ENCODE measurements around the gene GALNT7. TPM values are rescaled to one million over a fixed set of nuclear protein-coding genes. Genes with fewer than 3 reads are reported as not detected.
"Not testable (repeated sequence)": the region's sequence is repeated elsewhere in the genome, so short reads cannot be mapped to it uniquely, and the experiment has no call there.

The GALNT7 gene
- total RNA-seq, 1 donor from 2014 or later, result 63.9 TPM

DNA sequence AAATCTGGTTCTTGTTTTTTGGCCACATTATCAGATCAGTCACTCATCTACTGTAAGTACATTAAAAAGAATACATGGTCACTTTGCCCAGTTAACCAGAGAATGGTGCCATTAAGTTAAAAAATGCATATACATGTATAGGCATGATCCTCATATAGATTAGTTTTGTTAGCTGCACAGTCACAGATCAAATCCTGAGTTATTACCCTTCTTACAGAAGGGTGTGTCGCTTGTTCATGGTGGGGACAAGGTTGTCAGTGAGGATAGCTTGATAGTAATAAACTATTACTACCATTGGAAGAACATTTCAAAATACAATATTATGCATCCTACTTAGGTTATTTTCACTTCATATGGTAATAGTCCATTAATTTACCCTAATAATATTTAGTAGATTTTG is 48.5 kb downstream of the GALNT7 start:
- TF ChIP-seq CTCF (conservative IDR thresholded peaks at IDR 0.05), result no peak
- no peak overlapping the region for H3K4me3 Mint-ChIP-seq
- H3K4me1 Mint-ChIP-seq (ENCODE audit: unreplicated experiment), result peaks cover 37% of the 10 kb centered on the region
- H3K9me3 Mint-ChIP-seq, result peaks cover 7% of the 10 kb centered on the region
- peaks cover 13% of the 10 kb centered on the region for H3K36me3 Mint-ChIP-seq
- no peaks in the 10 kb centered on the region for H3K27me3 Mint-ChIP-seq
- no peak for DNase-seq (ENCODE audit: extremely low spot score, unreplicated experiment)
- H3K27ac Mint-ChIP-seq, result peak overlapping the region; percentile 53

DNA sequence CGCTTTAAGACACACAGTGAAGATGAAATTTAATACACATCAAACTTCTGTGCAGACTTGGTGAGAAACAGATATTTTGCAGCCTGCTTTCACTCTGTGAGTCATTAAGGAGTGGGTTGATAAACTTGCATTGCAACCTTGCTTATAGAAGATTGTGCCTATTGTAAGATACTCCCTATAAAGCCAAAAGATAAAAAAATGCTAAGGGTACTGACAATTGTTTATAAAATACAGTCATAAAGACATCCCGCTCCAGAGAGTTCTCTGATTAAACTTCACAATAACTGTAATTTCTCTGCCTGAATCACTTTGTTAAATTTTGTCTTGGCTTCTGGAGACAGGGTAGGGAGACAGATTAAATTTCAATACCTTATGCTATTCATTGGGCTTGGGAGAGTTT is 49.1 kb downstream of the GALNT7 start:
- DNase-seq (ENCODE audit: extremely low spot score, unreplicated experiment), result no peak
- TF ChIP-seq CTCF (conservative IDR thresholded peaks at IDR 0.05), result no peak
- peaks cover 32% of the 10 kb centered on the region for H3K4me1 Mint-ChIP-seq (ENCODE audit: unreplicated experiment)
- H3K27me3 Mint-ChIP-seq, result no peaks in the 10 kb centered on the region
- H3K4me3 Mint-ChIP-seq, result peak overlapping the region; percentile 12
- peaks cover 13% of the 10 kb centered on the region for H3K36me3 Mint-ChIP-seq
- H3K27ac Mint-ChIP-seq, result peak overlapping the region; percentile 68
- peaks cover 7% of the 10 kb centered on the region for H3K9me3 Mint-ChIP-seq

- H3K27me3 Mint-ChIP-seq, result no peaks in the 10 kb centered on the region
- H3K27ac Mint-ChIP-seq, result peak overlapping the region; percentile 68
- peaks cover 13% of the 10 kb centered on the region for H3K36me3 Mint-ChIP-seq
- H3K4me1 Mint-ChIP-seq (ENCODE audit: unreplicated experiment), result peaks cover 27% of the 10 kb centered on the region
- peaks cover 7% of the 10 kb centered on the region for H3K9me3 Mint-ChIP-seq
- DNase-seq (ENCODE audit: extremely low spot score, unreplicated experiment), result no peak
- no peak for TF ChIP-seq CTCF (conservative IDR thresholded peaks at IDR 0.05)
- no peak overlapping the region for H3K4me3 Mint-ChIP-seq
Measured at GRCh38 chr4:173218411-173219125, 50.0 kb downstream of the GALNT7 start.

- not testable (repeated sequence) for H3K4me3 Mint-ChIP-seq; H3K27me3 Mint-ChIP-seq; DNase-seq (ENCODE audit: extremely low spot score, unreplicated experiment); H3K27ac Mint-ChIP-seq; H3K9me3 Mint-ChIP-seq
- H3K4me1 Mint-ChIP-seq (ENCODE audit: unreplicated experiment), result peaks cover 23% of the 10 kb centered on the region
- H3K36me3 Mint-ChIP-seq, result peaks cover 13% of the 10 kb centered on the region
Measured at GRCh38 chr4:173219126-173219437, 50.5 kb downstream of the GALNT7 start.

DNA sequence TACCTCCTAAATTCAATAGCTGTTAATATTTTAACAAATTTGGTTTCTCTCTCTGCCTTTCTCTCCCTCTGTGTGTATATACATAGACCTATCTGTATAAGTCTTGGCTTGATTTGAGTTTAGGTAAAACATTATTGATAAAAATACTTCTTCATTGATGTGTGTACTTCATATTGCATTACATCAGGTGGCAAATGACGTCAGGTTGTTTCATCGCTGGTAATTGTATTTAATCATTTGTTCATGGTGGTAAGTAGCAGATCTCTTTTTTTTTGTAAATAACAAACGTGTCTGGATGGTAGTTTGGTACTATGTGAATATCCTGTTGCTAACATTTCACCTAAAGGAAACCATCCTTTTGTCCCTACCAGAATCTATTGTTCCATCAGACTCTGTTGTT is 55.1 kb downstream of the GALNT7 start:
- Mint-ChIP-seq H3K4me3 (no peak overlapping the region), H3K36me3 (peaks cover 11% of the 10 kb centered on the region), H3K27me3 (no peaks in the 10 kb centered on the region), H3K9me3 (peaks cover 7% of the 10 kb centered on the region), H3K4me1 (ENCODE audit: unreplicated experiment) (peaks cover 9% of the 10 kb centered on the region), H3K27ac (no peak overlapping the region)
- no peak for TF ChIP-seq CTCF (conservative IDR thresholded peaks at IDR 0.05)
- DNase-seq (ENCODE audit: extremely low spot score, unreplicated experiment), result no peak

DNA sequence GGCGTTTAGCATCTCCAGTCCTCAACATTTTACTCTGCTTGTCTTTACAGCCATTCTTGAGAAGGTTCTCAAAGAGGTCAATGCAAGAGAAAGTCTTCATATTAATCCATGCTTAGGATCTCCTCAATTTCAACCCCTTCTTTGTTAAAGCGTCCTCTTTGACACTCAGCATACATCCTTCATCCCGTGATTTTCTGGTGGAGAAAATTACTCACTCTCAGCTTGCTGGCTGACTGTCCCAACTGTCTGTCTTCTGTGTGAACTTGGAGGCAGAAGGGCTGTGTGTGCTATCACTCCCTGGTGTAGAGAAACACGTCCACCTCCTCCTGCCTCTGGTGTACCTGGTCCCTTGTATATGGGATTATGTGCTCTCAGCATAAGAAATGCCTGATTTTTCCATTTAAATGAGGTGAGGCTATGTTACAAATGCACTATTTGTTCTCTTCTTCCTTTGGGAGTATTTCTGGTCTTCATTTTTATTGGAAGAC is 57.8 kb downstream of the GALNT7 start:
- DNase-seq (ENCODE audit: extremely low spot score, unreplicated experiment), result no peak
- no peak overlapping the region for H3K4me3 Mint-ChIP-seq
- no peak for TF ChIP-seq CTCF (conservative IDR thresholded peaks at IDR 0.05)
- peaks cover 5% of the 10 kb centered on the region for H3K4me1 Mint-ChIP-seq (ENCODE audit: unreplicated experiment)
- no peaks in the 10 kb centered on the region for H3K27me3 Mint-ChIP-seq
- no peak overlapping the region for H3K27ac Mint-ChIP-seq
- no peaks in the 10 kb centered on the region for H3K36me3 Mint-ChIP-seq
- no peaks in the 10 kb centered on the region for H3K9me3 Mint-ChIP-seq

Measured in type B pancreatic cell (in vitro differentiated cells).